ENCODE results near the gene ZNF684. TPM values are rescaled to one million over a fixed set of nuclear protein-coding genes. Genes with fewer than 3 reads are reported as not detected.

ZNF684 gene
- total and polyA plus RNA-seq, 9 donors: 2.5 to 5.1 (median 3.2) TPM

DNA sequence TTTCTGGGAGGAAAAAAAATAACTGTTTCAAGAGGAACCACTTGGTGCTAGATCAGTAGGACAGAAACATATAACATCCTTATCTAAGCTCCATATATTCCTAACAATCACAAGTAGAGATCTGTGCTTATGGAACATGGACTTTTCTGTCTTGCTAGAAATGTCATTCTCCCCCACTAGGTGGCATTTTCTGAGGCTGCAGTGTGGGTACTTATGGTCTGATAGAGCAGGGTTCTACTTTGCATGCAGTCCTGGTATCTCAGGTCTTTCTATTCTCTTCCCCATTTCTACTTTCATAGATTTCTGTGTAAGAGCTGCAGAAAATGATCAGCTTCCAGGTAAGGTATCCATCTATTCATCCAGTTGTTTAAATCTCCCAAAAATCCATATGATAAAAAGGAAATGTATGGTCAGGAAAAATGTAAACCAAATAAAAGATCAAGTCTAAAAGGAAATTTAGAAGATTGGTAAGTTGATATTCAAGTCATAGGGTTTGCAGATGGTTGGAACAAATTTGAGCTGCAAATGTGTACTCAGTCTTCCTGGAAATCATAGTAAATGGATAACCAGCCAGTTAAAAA lies 1.5 kb downstream of the ZNF684 start:
- no peak overlapping the region for H3K27ac ChIP-seq
- intact Hi-C loops (cut with DNase I): no loop called here
- no peak for DNase-seq

DNA sequence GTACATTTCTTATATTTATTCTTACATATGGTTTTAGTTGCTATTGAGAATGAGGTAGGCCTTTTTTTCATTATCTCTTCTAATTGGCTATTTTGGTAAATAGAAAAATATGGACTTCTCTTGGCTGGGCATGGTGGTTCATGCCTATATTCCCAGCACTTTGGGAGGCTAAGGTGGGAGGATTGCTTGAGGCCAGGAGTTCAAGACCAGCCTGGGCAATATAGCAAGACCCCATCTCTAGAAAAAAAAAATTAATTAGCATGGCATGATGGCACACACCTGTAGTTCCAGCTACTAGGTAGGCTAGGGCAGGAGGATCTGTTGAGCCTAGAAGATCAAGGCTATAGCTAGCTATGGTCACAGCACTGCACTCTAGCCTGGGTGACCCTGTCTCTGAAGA lies 3.2 kb downstream of the ZNF684 start:
- H3K9me3 ChIP-seq: no peaks in the 10 kb centered on the region
- TF ChIP-seq POLR2A (IDR thresholded peaks at IDR 0.05): no peak
- no peak for TF ChIP-seq EP300 (IDR thresholded peaks at IDR 0.05)
- TF ChIP-seq, protein P1, sequence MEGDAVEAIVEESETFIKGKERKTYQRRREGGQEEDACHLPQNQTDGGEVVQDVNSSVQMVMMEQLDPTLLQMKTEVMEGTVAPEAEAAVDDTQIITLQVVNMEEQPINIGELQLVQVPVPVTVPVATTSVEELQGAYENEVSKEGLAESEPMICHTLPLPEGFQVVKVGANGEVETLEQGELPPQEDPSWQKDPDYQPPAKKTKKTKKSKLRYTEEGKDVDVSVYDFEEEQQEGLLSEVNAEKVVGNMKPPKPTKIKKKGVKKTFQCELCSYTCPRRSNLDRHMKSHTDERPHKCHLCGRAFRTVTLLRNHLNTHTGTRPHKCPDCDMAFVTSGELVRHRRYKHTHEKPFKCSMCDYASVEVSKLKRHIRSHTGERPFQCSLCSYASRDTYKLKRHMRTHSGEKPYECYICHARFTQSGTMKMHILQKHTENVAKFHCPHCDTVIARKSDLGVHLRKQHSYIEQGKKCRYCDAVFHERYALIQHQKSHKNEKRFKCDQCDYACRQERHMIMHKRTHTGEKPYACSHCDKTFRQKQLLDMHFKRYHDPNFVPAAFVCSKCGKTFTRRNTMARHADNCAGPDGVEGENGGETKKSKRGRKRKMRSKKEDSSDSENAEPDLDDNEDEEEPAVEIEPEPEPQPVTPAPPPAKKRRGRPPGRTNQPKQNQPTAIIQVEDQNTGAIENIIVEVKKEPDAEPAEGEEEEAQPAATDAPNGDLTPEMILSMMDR (IDR thresholded peaks at IDR 0.05): no peak
- H3K27ac ChIP-seq: no peak overlapping the region
- no peak for DNase-seq
- no peaks in the 10 kb centered on the region for H3K4me1 ChIP-seq (ENCODE audit: insufficient read depth)
- intact Hi-C loops (cut with DNase I): no loop called here
- no peak overlapping the region for H3K4me3 ChIP-seq
- no peaks in the 10 kb centered on the region for H3K27me3 ChIP-seq
- H3K36me3 ChIP-seq: no peaks in the 10 kb centered on the region

More for the DNA sequence above, 1.5 kb downstream of the ZNF684 start:
- Histone ChIP-seq H3K4me3 (no peak overlapping the region), H3K4me1 (ENCODE audit: insufficient read depth) (no peaks in the 10 kb centered on the region), H3K27me3 (no peaks in the 10 kb centered on the region), H3K9me3 (no peaks in the 10 kb centered on the region), H3K36me3 (no peaks in the 10 kb centered on the region)
- TF ChIP-seq POLR2A (IDR thresholded peaks at IDR 0.05) (no peak), EP300 (IDR thresholded peaks at IDR 0.05) (no peak)
- TF ChIP-seq, protein P1 (IDR thresholded peaks at IDR 0.05): no peak

DNA sequence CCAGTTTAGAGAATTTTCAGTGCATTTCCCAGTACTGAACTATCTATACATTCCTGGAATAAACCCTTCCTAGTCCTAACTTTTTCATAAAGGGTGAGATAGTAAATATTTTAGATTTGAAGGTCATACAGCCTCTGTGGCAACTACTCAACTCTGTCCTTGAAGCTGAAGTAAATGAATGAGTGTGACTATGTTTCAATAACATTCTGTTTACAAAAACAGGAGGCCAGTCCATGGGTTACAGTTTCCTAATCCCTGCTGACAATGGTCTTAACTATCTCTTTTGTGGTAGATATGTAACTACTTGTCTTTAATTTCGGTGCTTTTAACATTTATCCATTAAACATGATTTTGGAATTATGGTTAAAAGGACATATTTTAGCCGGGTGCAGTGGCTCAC lies 4.3 kb downstream of the ZNF684 start:
- intact Hi-C loops (cut with DNase I): no loop called here
- no peaks in the 10 kb centered on the region for H3K4me1 ChIP-seq (ENCODE audit: insufficient read depth)
- H3K9me3 ChIP-seq: no peaks in the 10 kb centered on the region
- TF ChIP-seq EP300 (IDR thresholded peaks at IDR 0.05): no peak
- no peak for TF ChIP-seq POLR2A (IDR thresholded peaks at IDR 0.05)
- TF ChIP-seq, protein P1 (IDR thresholded peaks at IDR 0.05): no peak
- H3K4me3 ChIP-seq: no peak overlapping the region
- no peak overlapping the region for H3K27ac ChIP-seq
- WGBS, 3 donors: 72 to 79% (median 74%) methylated on average over 2 of the region's 2 CpGs
- H3K27me3 ChIP-seq: no peaks in the 10 kb centered on the region
- DNase-seq: no peak
- no peaks in the 10 kb centered on the region for H3K36me3 ChIP-seq

DNA sequence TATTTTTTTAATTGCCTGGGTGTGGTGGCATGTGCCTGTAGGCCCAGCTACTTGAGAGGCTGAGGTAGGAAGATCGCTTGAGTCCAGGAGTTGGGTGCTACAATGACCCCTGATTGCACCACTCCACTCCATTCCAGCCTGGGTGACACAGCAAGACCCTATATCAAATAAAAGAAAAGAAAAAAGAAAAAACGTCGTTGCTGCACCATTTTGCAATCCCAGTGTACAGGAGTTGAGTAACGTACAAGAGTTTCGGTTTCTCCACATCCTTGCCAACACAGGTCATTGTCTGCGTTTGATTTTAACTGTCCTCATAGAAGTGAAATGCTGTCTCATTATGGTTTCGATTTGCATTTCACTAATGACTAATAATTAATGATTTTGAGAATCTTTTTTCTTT lies 7.9 kb downstream of the ZNF684 start:
- Histone ChIP-seq H3K36me3 (no peaks in the 10 kb centered on the region), H3K4me1 (ENCODE audit: insufficient read depth) (no peaks in the 10 kb centered on the region), H3K4me3 (no peak overlapping the region), H3K27ac (no peak overlapping the region), H3K9me3 (no peaks in the 10 kb centered on the region), H3K27me3 (no peaks in the 10 kb centered on the region)
- no peak for DNase-seq
- 88 to 89% (median 88%) methylated on average over 7 of the region's 7 CpGs for whole genome bisulfite sequencing, 3 donors
- TF ChIP-seq, protein P1 (IDR thresholded peaks at IDR 0.05): no peak
- intact Hi-C loops (cut with DNase I): no loop called here

All from ovary (tissue), 9 donors.